ENCODE data around the gene YY1.

DNA sequence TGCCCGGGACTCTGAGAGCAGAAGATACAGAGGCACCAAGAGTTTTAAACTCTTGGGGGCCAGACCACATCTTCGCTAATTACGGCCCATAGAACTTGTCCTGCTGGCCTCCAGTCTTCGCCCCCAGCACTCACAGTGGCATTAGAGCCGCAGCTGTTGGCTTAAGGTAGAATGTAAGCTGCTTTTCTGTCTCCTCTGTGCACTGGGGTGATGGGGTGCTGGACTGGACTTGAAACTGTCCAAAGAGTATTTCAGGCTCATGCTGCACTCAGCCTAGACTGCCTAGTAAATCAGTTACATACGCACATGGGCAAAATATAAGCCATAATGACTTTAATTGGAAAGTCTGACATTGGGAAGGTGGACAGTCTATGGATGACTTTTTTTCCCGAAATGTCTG is 29.0 kb downstream of the YY1 start:
- no peak for TF ChIP-seq CTCF (IDR thresholded peaks at IDR 0.05)
- no peak for TF ChIP-seq RAD21 (conservative IDR thresholded peaks at IDR 0.05 in 1 of 2, IDR thresholded peaks at IDR 0.05 in 1 of 2)

All from A549 (cell line).